Caki2 (cell line): ENCODE measurements around the gene DMBX1. TPM values are rescaled to one million over a fixed set of nuclear protein-coding genes. Genes with fewer than 3 reads are reported as not detected.

Source experiments
- DNase-seq: peaks from one replicate; pipeline ENCODE4 v3.0.0-alpha.2; 2015; ENCODE audit warnings: low read depth
- in situ Hi-C: cut with HindIII; loops from 2 replicates; pipeline ENCODE4 v1.10.0; 2016; ENCODE audit warnings: low sequenced_read_pairs, low pct_unique_long_range_greater_than_20kb, mixed read lengths
- total RNA-seq: library from RNA; depleted of rRNA; stranded (reverse); fragments of >200 nt; shearing (Covaris generic); gene quantifications from 2 replicates; pipeline ENCODE4 v1.2.3, GENCODE V29; 2014; ENCODE audit warnings: low replicate concordance

The DMBX1 gene
- total RNA-seq, 1 experiment from 2014 or later, result not detected

DNA sequence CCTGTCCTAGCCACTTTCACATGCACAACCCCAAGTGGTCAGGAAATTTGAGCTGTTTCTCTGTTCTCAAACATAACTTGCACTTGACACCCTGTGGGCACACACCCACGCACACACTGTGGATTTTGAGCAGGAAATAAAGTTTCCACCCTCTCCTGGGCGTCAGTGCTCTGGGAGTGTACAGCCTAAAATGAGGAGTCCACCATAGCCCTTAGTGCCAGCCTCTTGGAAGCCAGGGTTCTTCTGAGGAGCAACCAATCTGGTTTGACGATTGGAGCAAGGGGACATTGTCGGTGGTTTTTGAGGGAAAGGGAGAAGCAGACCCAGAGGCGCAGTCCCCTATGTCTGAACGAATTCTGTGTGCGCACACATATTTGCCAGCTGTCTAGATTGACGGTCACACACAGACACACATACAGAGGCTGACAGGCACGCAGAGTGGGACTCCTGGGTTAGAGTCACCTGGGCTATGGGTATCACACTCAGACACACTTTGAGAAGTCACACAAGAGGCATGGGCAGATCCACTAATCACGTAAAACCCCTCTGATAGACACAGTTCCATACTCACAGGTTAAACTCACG, 2.7 kb downstream of the DMBX1 start:
- no peak for DNase-seq
- in situ Hi-C loops, result no loop called here

DNA sequence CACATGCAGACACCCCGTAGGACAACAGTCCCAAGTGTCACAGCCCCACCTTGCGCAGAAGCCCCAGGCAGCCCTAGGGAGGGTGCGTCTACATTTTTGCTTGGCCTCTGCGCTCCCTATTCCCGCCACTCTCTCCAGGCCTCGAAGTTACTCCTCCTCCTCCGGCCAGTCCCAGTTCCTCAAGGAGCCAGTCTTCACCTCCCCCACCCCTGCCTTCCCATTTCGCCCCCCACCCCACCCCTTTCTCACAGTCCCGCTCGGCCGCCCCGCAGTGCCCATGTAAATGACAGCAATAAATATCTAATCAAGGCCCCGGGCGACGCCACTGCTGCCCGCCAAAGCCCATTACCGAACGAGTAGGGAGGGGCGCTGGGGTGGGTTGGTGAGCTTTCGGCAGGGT, 3.2 kb downstream of the DMBX1 start:
- DNase-seq, result no peak
- in situ Hi-C loops, result no loop called here

DNA sequence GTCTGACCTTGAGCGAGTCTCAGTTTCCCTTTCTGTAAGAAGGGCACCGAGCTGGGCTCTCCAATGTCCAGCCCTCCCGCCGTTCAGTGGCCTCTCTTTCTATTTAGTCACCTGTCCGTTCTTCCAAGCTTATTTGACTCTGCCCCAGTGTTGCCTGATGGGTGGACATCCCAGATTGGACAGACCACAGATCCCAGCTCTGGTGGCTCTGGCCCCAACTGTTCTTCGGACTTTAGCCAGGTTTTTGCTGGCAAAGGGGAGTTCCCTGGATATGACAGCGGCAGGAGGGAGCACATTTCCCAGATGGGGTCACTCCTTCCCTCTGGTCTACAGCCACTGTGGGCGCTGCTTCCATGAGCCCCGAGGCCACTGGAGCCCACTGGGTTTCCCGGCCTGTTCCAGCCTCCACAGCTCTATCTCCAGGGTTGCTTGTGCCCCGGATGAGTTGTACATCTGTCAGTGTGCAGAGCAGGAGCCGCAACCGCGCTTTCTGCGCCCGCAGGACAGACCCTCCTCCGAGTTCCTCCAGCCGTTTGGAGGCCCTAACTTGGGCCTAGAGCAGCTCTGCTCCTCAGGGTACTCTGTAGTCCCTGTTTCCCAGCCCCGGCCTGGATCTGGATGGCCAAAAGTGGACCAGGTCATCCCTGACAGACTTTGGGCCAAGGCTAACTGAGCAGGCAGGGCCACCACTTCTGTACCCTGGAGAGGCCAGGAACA, 3.8 kb downstream of the DMBX1 start:
- DNase-seq, result no peak
- in situ Hi-C loops, result no loop called here

DNA sequence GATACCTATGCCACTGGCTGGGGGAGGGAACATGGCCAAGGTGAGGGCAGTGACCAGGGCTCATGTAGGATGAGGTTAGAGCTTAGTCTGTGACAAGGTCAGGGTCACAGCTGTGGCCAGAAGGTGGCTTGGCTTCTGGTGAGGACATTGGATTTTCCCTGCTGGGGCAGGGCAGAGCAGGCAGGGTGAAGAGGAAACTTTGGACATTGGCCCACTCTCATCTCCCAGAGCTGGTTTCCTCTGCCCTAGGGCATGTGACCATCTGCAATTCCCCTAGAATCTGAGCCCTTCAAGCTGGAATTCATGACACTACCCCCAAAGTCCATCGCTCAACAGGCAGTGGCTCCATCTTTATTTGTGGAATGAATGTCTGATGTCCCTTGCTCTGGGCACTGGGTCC, 5.3 kb downstream of the DMBX1 start:
- in situ Hi-C loops, result no loop called here
- no peak for DNase-seq

DNA sequence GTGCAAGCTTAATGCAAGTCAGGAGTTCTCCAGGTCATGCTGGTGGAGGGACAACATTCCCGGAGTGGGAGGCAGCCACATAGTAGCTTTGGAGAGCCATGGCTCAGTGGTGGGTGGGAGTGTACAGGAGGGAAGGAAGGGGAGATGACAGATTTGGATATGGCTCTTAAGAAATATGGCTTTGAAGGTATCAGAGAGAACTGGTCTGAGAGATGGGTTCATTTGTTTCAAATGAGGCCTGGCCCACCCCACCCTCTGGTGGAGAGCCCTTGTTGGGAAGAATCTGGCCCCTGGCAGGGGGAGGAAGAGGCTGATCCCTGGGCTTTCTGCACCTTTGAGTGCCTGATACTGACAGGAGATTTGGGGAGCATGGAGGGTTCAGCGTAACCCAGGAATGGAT, 6.1 kb downstream of the DMBX1 start:
- in situ Hi-C loops, result no loop called here
- DNase-seq, result no peak

DNA sequence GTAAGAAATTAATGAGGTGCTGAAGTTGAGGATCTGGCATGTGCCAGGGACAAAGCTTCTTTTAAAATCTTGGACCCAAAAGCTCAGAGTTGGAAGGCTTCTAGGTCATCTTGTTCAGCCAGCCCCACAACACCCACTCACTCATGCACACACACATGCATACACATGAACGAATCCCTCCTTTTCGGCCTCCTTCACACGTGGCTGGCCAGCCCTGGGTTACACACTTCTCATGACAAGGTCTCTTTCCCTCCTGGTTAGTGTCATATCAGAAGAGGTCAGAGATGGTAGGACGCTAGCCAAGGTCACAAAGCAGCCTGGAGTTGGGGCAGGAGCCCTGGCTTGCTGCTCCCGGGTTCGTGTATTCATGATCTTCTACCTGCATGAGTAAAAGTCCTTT, 6.9 kb downstream of the DMBX1 start:
- no peak for DNase-seq
- in situ Hi-C loops, result no loop called here

DNA sequence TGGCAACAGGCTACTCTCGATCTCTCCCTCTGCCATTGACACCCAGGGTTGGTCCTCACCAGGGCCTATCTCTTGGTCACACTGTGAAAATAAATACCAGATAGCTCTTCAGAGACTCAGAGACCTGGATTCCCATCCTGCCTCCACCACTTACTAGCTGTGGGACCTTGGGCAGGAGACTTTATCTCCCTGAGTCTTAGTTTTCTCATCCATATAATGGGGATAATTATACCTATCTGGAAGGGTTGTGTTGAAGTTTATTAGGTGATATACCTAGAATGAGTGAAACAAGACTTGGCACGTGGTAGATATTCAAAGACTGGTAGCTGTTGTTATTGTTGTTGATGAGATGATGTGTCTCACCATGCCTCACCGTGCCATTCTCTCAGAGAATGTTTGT, 7.4 kb downstream of the DMBX1 start:
- in situ Hi-C loops, result no loop called here
- DNase-seq, result no peak

DNA sequence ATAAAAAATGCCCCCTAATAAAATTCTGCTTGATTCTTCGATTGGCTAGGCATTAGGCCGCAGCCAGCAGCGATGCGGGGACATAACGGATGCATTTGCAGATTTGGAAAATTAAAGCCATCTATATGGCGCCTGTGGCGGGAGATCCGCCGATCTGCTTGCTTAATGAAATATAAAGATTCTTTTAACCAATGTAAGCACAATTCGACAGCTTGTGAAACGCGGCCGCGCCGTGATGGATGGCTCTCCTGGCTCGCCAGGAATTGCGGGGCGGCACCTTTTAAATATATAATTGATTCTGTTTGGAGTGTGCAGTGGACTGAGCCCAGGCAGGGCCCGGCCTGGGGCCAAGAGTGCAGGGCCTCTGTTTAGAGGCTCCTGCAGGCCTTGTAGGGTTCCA, 8.0 kb downstream of the DMBX1 start:
- in situ Hi-C loops, result no loop called here
- no peak for DNase-seq

DNA sequence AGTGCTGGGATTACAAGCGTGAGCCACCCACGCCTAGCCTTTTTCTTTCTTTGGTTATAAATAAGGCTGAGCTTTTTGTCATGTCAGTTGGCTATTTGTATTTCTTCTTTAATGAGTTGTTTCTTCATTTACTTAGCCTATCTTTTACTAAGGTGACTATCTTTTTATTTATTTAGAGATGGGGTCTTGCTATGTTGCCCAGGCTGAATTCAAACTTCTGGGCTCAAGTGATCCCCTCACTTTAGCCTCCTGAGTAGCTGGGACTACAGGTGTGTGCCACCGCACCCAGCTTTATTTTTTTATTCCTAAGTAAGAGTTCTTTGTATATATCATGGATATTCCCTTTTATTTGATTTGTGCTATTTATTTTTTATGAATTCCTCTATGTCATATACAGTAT, 11.9 kb downstream of the DMBX1 start:
- in situ Hi-C loops, result no loop called here
- no peak for DNase-seq

DNA sequence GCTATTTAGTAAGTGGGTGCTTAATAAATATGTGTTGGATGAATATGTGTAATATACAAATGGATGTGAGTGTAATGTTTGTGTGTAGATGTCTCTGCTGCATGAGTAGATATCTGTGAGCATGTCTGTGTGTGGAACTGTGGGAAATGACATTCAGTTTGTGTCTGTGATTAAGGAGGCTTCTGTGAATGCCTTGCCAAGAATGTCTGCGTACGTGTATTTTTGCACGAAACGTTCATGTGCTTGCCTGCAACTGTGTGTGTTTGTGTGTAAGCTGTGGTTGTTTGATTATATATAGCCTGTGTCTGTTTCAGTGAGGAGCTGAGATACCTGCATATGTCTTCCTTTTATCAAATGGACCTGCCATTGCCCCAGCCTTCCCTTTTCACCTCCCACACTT, 13.8 kb downstream of the DMBX1 start:
- in situ Hi-C loops, result no loop called here
- DNase-seq, result no peak

DNA sequence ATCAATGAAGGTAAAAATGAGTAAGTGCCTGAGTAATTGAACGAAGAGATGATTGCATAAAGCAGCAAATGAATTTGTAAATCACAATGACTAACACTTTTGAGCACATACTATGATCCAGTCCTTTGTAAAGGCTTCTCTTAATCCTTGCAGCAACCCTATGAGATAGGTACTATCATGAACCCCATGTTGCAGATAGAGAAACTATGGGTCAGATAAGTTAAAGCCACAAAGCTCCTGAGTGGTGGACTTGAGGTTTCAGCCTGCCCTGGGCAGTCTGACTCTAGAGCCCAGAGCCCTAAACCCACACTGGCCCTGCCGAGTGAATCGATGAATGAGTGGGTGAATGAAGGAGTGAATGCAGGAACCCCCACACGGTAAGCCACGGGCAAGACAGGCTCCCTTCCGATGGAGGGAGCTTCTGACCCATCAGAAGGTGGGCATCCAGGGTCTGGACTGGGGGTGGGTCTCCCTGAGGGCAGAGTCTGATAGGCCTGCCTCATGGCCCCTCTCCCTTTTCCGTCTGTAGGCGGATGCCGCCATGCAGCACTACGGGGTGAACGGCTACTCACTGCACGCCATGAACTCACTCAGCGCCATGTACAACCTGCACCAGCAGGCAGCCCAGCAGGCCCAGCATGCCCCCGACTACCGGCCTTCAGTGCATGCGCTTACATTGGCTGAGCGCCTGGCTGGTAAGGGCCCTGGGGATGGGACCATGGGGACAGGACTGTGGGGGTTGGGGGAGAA, 17.0 kb downstream of the DMBX1 start:
- in situ Hi-C loops, result no loop called here
- no peak for DNase-seq

DNA sequence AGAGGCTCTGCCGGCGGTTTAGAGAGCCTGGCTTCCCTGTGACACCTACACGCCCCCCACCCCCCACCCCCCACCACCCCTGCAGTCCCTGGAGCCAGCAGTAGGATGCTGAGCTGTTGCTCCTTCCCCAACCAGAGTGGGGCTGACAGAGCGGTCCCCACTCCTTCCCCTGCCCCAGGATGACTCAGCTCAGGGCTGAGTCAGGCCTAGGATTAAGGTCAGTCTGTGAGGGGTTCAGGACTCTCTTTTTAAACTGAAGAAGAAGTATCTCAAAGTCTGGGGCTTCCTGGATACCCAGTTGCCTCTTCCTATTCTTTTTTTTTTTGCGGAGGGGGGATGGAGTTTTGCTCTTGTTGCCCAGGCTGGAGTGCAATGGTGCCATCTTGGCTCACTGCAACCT, 19.1 kb downstream of the DMBX1 start:
- in situ Hi-C loops, result no loop called here
- DNase-seq, result no peak

DNA sequence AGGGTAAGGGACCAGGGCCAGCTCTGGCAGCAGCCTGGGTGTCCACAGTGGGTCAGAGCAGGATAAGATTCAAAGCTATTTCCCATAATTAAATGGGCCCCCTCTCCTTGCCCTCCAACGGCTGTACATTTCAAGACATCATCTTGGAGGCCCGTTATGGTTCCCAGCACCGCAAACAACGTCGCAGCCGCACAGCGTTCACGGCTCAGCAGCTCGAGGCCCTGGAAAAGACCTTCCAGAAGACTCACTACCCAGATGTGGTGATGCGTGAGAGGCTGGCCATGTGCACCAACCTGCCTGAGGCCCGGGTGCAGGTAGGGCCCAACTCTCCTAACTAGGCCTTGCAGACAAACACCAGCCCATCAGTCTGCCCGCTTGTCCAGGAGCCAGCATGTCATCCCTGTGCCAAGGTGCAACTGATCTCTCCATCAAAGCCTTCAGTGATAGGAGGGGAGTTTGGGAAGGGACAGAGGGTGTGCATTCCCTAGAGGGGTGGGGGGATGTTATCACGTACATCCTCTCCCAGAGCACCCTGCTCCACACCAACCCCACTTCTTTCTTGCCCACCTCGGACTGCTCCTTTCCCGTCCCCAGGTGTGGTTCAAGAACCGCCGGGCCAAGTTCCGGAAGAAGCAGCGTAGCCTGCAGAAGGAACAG, 20.8 kb downstream of the DMBX1 start:
- in situ Hi-C loops, result no loop called here
- no peak for DNase-seq

DNA sequence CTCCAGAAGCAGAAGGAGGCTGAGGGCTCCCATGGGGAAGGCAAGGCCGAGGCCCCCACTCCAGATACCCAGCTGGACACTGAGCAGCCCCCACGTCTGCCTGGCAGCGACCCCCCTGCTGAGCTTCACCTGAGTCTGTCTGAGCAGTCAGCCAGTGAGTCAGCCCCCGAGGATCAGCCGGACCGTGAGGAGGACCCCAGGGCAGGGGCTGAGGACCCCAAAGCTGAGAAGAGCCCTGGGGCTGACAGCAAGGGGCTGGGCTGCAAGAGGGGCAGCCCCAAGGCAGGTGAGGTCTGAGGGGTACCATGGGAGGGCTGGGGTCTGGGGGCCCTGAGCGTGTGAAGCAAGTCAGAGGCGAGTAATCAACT, 21.3 kb downstream of the DMBX1 start:
- no peak for DNase-seq
- in situ Hi-C loops, result no loop called here

DNA sequence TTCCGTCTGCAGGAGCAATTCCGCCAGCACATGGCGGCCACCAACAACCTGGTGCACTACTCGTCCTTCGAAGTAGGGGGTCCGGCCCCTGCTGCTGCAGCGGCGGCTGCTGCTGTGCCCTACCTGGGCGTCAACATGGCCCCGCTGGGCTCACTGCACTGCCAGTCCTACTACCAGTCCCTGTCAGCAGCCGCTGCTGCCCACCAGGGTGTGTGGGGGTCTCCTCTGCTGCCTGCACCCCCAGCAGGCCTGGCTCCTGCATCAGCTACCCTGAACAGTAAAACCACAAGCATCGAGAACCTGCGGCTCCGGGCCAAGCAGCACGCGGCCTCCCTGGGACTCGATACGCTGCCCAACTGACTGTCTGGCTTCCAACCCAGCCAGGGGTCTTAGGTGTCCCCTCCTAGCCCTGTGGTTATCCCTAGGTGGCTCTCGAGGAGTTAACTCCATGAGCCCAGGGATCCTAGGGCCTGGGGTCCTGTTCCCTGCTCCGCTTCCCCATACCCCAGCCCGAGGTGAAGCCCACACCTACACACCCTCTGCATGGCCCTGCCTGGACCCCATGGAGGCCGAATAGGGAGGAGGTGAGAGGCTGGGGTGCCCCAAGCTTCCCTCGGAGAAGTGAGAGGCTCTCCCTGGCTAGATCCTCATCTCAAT, 22.6 kb downstream of the DMBX1 start:
- no peak for DNase-seq
- in situ Hi-C loops, result no loop called here

DNA sequence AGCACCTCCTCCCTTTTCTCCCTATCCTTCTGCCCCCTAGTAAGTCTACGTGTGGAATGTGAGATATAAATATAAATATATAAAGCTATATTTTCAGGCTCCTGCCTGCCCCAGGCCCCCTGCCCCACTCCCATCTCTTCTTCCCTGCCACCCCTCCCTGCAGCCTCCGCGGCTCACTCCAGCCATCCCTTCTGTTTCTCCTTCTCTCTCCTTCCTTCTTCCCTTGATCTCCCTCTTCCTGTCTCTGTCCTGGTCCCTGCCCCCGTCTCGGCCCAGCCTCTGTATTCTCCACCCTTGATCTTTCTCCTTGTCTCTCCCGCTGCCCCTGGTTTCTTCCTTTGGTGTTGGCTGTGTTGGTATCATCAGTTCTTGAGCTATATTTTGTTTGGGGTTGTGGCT, 23.2 kb downstream of the DMBX1 start:
- no peak for DNase-seq
- in situ Hi-C loops, result no loop called here

DNA sequence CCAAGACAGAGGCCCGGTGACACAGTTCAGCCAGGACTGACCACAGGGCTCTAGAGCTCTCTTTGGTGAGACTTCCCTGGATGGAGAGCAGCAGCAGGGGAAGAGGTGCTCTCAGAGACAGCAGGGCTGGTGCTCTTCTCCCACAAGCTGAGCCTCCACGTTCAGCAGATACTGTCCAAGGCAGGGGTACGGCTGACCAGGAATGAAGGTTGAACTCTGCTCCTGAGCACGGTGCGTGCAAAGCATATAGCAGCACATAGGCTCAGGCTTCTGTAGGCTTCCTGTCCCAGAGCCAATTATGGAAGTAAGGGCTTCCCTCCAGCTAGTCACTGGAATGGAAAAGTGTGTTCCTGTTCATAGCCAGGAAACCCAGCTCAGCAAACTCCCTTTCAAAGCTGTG, 23.9 kb downstream of the DMBX1 start:
- DNase-seq, result no peak
- in situ Hi-C loops, result no loop called here

DNA sequence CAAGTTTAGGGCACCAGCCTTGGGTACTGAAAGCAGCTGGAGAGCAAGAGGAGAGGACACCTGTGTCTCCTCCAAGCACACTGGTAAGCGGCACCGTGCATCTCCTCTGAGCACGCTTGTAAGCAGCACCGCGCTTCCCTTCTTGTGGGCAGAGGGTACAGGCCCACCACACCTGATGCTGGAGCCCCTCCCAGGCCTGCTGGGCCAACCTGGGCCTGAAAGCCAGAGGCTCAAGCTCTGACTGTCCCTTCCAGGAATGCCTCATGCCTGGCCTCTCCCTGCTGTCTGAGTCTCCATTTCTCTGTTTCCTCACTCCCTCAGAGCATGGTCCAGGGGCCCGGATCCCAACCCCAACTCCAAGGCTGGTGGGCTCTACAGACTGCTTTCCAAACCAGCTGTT, 25.9 kb downstream of the DMBX1 start:
- no peak for DNase-seq
- in situ Hi-C loops, result no loop called here
